ENCODE measurements around the gene PSORS1C1.
"Not testable (repeated sequence)": the region's sequence is repeated elsewhere in the genome, so short reads cannot be mapped to it uniquely, and the experiment has no call there.

PSORS1C1 gene

DNA sequence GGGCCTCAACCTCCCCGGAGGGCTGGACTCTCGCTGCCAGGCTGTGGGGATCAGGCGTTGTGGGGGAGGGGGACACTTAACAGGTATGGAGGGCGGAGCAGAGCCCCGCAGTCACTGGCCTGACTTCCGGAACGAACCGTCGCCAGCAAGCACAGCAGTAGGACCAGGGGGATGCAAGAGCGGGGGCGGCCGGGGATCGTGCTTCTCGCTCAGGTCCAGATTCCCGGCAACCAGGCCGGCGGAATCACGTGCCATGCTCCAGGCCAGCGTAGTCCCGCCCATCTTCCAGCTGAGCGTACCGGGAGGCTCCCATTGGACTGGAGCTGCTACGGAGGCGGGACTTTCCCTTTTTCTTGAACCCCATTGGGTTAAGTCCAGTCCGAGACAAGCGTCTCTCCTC, 65.9 kb downstream of the PSORS1C1 start:
- DNase-seq: no peak

DNA sequence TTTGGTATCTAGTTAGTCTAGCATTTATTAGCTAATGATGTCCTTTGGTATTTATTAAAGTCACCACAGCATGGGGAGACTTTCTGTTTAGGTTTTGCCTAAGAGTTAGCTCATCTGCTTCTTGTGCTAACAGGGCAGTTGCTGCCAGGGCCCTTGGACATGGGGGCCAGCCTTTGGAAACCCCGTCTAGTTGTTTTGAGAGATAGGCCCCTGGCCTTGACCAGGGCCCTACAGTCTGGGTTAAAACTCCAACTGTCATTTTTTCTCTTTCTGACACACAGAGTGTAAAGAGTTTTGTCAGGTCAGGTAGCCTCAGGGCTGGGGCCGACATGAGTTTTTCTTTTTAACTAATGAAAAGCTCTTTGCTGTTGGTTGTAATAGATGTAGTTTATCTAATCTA, 68.7 kb downstream of the PSORS1C1 start:
- not testable (repeated sequence) for DNase-seq

DNA sequence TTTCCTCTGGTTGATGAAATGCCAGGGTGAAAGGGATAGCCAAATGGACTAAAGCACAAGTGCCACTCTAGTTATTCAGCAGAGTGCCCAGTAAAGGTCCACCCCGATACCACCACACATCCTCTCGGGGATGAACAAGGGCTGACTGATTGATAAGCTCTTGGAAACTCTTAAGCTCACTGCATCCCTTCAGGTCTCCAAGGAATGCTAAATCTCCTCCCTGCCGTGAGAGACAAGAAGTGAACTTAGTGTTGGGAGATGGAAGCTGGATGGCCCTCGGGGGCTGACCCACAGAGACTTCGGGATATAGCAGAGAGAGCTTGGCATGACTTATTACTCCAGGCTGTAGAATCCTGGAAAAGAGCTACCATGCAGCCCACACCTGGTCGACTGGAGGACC, 69.3 kb downstream of the PSORS1C1 start:
- not testable (repeated sequence) for DNase-seq

DNA sequence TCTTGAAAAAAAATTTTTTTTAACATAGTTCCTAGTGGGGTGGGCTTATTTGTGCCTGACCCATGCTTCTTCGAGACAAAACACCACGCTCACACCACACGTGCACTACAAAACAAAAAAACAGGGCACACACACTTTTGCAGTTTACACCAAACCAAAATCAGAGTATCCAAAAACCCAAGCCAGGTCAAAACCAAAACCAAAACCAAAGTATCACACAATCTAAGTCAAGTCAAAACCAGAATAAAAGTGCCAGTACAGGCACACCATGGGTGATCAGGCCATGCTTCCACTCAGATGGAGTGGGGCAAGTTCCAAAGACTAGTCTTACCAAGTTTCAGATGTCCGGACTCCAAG, 71.1 kb downstream of the PSORS1C1 start:
- DNase-seq: not testable (repeated sequence)

DNA sequence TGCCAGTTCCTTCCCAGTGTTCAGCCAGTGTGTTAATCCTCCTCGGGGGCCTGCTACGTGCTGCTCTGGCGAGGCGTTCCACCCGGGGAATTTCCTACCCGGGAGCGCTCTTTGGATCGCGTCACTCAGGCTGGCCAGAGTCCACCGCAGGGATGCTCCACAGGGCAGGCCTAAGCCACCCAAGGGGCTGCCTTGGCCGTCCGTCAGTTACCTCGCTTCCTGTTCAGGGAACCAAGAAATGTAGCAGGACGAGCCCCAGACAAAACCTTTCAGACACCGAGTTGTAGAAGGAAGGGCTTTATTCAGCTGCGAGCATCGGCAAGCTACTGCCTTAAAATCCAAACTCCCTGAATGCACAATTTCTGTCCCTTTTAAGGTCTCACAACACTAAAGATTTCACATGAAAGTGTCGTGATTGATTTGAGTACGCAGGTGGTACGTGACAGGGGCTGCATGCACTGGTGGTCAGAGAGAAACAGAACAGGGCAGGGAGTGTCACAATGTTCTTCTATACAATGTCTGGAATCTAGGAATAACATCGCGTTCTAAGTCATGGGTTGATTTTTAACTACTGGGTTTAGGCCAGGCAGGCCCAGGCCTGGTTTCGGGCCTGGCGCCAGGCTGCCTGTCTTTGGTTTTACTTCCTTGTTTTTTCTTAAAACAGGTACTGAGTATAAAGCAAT, 71.6 kb downstream of the PSORS1C1 start:
- no peak for DNase-seq

DNA sequence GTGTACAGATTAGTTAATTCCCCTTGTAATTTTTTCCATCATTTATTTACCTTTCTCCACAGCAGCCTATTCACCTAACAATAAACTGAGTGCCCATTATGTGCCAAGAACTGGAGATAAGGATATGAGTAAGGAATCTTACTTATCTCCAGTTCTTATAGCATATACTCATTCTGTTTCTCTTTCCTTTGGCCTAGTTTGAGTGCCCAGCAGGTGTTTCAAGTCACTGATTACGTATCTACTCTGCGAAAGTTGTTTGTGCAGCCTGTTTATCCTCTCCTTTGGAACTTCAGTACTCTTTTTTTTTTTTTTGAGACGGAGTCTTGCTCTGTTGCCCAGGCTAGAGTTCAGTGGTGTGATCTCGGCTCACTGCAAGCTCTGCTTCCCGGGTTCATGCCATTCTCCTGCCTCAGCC, 73.2 kb downstream of the PSORS1C1 start:
- DNase-seq: no peak

DNA sequence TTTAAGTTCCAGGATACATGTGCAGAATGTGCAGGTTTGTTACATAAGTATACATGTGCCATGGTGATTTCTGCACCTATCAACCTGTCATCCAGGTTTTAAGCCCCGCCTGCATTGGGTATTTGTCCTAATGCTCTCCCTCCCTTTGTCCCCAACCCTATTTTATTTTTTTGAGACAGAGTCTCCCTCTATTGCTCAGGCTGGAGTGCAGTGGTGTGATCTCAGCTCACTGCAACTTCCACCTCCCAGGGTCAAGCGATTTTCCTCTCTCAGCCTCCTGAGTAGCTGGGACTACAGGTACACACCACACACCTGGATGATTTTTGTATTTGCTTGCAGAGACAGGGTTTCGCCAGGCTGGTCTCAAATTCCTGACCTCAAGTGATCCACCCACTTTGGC, 74.6 kb downstream of the PSORS1C1 start:
- not testable (repeated sequence) for DNase-seq

All from NCI-H1048 (cell line).